Gastrocnemius medialis (tissue), 4 donors: ENCODE measurements around the gene LYRM9.

Experiments
- POLR2A ChIP-seq, 2 donors: fragments of 450-650 bp; IDR thresholded peaks; one replicate each; pipeline ENCODE4 v1.6.1; 2017; ENCODE audit warnings: antibody characterized with exemption in 2 of 2, mild to moderate bottlenecking in 2 of 2, moderate library complexity in 2 of 2
- TF ChIP-seq, protein P1 (sequence below), 5 experiments: fragments of 450-650 bp in 3 of 5; fragments of 200-600 bp in 2 of 5; sonication (generic) in 2 of 5; IDR thresholded peaks in 4 of 5; conservative IDR thresholded peaks in 1 of 5; 1 replicate in 4 of 5; 2 replicates in 1 of 5; pipeline ENCODE4 v1.5.1; 2016 to 2019; ENCODE audit warnings: antibody characterized with exemption in 5 of 5, mild to moderate bottlenecking in 3 of 5, moderate library complexity in 3 of 5

GRCh38 chr17:27862004-27862403, 31.2 kb downstream of the LYRM9 start:
- TF ChIP-seq, protein P1, sequence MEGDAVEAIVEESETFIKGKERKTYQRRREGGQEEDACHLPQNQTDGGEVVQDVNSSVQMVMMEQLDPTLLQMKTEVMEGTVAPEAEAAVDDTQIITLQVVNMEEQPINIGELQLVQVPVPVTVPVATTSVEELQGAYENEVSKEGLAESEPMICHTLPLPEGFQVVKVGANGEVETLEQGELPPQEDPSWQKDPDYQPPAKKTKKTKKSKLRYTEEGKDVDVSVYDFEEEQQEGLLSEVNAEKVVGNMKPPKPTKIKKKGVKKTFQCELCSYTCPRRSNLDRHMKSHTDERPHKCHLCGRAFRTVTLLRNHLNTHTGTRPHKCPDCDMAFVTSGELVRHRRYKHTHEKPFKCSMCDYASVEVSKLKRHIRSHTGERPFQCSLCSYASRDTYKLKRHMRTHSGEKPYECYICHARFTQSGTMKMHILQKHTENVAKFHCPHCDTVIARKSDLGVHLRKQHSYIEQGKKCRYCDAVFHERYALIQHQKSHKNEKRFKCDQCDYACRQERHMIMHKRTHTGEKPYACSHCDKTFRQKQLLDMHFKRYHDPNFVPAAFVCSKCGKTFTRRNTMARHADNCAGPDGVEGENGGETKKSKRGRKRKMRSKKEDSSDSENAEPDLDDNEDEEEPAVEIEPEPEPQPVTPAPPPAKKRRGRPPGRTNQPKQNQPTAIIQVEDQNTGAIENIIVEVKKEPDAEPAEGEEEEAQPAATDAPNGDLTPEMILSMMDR (IDR thresholded peaks at IDR 0.05 in 4 of 5, conservative IDR thresholded peaks at IDR 0.05 in 1 of 5), result no peak
- TF ChIP-seq POLR2A (IDR thresholded peaks at IDR 0.05), result no peak
